BE2C (cell line): ENCODE measurements around the gene MAN1C1.
A peak's percentile ranks its signal among the peaks of the same experiment; 100 is the strongest.

Experiments
- DNase-seq: peaks from one replicate; pipeline ENCODE4 v3.0.0-alpha.2; 2020
- H3K27me3 ChIP-seq: fragments of 250-450 bp; sonication (Bioruptor Pico); 2 replicates; pipeline ENCODE4 v1.5.1; 2020; ENCODE audit warnings: mild to moderate bottlenecking
- H3K36me3 ChIP-seq: fragments of 250-450 bp; sonication (Bioruptor Pico); 2 replicates; pipeline ENCODE4 v1.5.1; 2020; ENCODE audit warnings: mild to moderate bottlenecking
- H3K4me1 ChIP-seq: fragments of 250-450 bp; sonication (Bioruptor Pico); 2 replicates; pipeline ENCODE4 v1.5.1; 2020
- H3K4me3 ChIP-seq: 2 replicates; pipeline ENCODE4 v1.5.1; 2011; ENCODE audit warnings: low read depth, low read length
- H3K9me3 ChIP-seq: fragments of 250-450 bp; sonication (Bioruptor Pico); 2 replicates; pipeline ENCODE4 v1.5.1; 2020
- CTCF ChIP-seq: IDR thresholded peaks from 2 replicates; pipeline ENCODE4 v1.5.1; 2012; ENCODE audit warnings: mild to moderate bottlenecking, low read depth, low read length

Gene MAN1C1

GRCh38 chr1:25607123-25607522, 9.5 kb upstream of the MAN1C1 start:
- no peak for TF ChIP-seq CTCF
- Histone ChIP-seq H3K27me3 (no peaks in the 10 kb centered on the region), H3K9me3 (no peaks in the 10 kb centered on the region), H3K4me1 (no peaks in the 10 kb centered on the region; the same call in 1 of the 2 replicates), H3K4me3 (no peak overlapping the region), H3K36me3 (no peaks in the 10 kb centered on the region)
- DNase-seq: no peak

DNA sequence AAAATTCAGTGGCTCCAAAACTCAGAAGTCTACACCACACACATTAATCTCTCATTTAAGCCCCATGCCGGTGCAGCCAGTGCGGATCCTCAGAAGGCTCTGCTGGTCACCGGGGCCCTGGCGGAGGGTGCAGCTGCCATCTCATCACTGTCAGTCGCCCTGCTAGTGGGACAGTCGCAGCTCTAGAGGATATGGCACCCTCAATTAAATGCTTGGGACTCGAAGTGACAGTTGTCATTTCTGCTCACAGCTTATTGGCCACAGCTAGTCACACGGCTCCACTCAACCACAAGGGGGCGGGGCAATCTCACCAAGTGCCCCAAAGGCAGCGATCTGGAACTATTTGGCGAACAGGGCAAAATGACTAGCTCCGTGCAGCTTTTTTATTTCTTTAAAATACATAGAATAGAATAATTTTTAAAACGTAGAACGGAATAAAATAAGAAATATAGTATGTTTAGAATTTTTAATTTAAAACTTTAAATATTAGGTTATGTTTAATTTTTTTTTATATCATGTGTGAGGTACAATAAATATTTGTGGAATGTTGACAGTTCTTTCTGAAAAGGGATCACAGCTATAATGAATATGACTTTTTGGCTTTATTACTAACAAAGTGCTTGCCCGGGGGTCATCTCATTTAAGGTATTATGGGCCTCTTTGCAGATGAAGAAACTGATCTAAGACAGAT, 8.0 kb upstream of the MAN1C1 start:
- Histone ChIP-seq H3K36me3 (no peaks in the 10 kb centered on the region), H3K27me3 (no peaks in the 10 kb centered on the region), H3K9me3 (no peaks in the 10 kb centered on the region), H3K4me1 (no peaks in the 10 kb centered on the region; the same call in 1 of the 2 replicates), H3K4me3 (peak overlapping the region; percentile 28; the same call in 1 of the 2 replicates)
- peak; percentile 40 for TF ChIP-seq CTCF
- peak; percentile 79 for DNase-seq

- H3K27me3 ChIP-seq: no peaks in the 10 kb centered on the region
Measured at GRCh38 chr1:25609921-25610320, 6.7 kb upstream of the MAN1C1 start.

GRCh38 chr1:25610822-25611630, 5.6 kb upstream of the MAN1C1 start:
- peak; percentile 10 for DNase-seq
- Histone ChIP-seq H3K4me1 (no peaks in the 10 kb centered on the region; the same call in 1 of the 2 replicates), H3K4me3 (peak overlapping the region; percentile 4; the same call in 1 of the 2 replicates), H3K9me3 (no peaks in the 10 kb centered on the region), H3K36me3 (no peaks in the 10 kb centered on the region), H3K27me3 (no peaks in the 10 kb centered on the region)
- peak; percentile 38 for TF ChIP-seq CTCF

More at GRCh38 chr1:25609921-25610320, 6.7 kb upstream of the MAN1C1 start:
- DNase-seq: no peak
- TF ChIP-seq CTCF: no peak
- Histone ChIP-seq H3K9me3 (no peaks in the 10 kb centered on the region), H3K4me1 (no peaks in the 10 kb centered on the region; the same call in 1 of the 2 replicates), H3K36me3 (no peaks in the 10 kb centered on the region), H3K4me3 (no peak overlapping the region)

- Histone ChIP-seq H3K9me3 (no peaks in the 10 kb centered on the region), H3K27me3 (no peaks in the 10 kb centered on the region), H3K4me3 (no peak overlapping the region), H3K36me3 (no peaks in the 10 kb centered on the region), H3K4me1 (no peaks in the 10 kb centered on the region; the same call in 1 of the 2 replicates)
- no peak for TF ChIP-seq CTCF
- DNase-seq: no peak
Measured at GRCh38 chr1:25611843-25612242, 4.7 kb upstream of the MAN1C1 start.
